ENCODE data around the gene OR4D9. TPM values are rescaled to one million over a fixed set of nuclear protein-coding genes. Genes with fewer than 3 reads are reported as not detected.

OR4D9 gene
- total RNA-seq, 2 experiments from 2014 or later = not detected

DNA sequence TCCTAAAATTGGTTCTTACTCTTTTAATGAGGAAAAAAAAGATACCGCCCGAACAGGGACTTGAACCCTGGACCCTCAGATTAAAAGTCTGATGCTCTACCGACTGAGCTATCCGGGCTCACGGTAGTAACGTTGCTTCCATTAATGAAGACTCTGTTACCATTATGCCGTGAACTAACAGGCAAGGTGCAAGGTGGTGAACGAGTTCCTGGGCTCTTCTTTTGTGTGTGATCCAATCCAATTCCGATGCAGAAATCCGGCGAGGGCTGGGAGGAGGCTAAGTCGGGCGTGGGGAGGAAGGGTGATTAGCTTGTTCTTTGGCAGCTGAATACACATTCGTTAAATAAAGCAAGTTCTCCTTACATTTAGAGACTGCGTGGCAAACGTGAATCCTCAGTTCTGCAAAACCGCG lies 49.0 kb downstream of the OR4D9 start:
- peaks cover 47% of the 10 kb centered on the region for H3K4me1 Mint-ChIP-seq
- CTCF ChIA-PET = interaction anchor here (1.0 to 5.4 kb wide), 4 partner anchors 9 to 55 kb away, joined by 3 to 26 read pairs (median 14); partner anchors contain the start of gene OSBP
- H3K9me3 Mint-ChIP-seq (ENCODE audit: low read depth) = peaks cover 3% of the 10 kb centered on the region
- peak; percentile 81 for DNase-seq
- H3K36me3 Mint-ChIP-seq (ENCODE audit: low read depth) = peaks cover 5% of the 10 kb centered on the region
- intact Hi-C loops (cut with DNase I, micrococcal nuclease) = loop anchor here (1.0 to 2.0 kb wide), 4 partner anchors 10 to 387 kb away; partner anchors contain the start of genes DTX4 (in 1 of the 2), OSBP (in 1 of the 2) and PATL1 (in 1 of the 2)
- peak overlapping the region; percentile 96 for H3K27ac Mint-ChIP-seq
- peak; percentile 30 for ATAC-seq
- H3K27me3 Mint-ChIP-seq = peaks cover 2% of the 10 kb centered on the region
- POLR2A ChIA-PET = interaction anchor here (1.2 to 1.7 kb wide), 2 partner anchors 10 to 109 kb away, joined by 4 to 6 read pairs; partner anchors contain the start of gene PATL1
- peak overlapping the region; percentile 93 for H3K4me3 Mint-ChIP-seq

DNA sequence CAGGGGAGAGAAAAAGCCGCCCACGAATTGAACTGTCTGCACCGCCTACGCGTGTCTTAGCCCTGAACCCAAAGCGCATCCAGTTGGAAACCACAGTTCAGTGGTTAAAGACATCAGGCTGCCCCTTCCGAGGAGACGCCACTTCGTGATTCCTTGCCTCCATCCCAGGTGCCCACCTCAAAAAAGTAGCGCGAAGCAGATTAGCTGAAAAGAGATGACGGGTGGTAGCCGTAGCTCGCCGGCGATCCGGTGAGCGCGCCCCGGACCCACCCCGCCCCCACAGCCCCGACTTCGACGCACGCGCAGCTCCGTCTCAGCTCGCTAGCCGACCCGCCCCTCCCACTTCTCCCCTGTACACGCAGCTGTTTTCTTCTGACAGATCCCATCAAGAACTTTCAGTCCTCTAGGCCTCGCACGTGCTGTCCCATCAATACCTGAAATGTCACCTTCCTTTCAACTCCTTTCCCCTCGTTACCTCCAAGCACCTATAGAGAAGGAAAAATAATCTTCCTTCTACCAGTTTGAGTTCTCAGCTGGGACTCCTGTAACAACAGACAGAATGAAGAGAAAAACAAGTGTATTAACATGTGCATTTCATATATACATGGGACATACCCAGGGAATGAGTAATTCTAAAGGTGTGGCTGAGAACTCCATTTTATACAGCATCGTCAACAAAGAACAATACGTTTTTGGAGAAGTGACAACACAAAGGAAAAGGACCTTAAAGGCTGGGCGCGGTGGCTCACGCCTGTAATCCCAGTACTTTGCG lies 49.5 kb downstream of the OR4D9 start:
- Mint-ChIP-seq H3K36me3 (ENCODE audit: low read depth) (peaks cover 5% of the 10 kb centered on the region), H3K27me3 (peaks cover 2% of the 10 kb centered on the region), H3K4me3 (peak overlapping the region; percentile 93), H3K9me3 (ENCODE audit: low read depth) (peaks cover 3% of the 10 kb centered on the region), H3K27ac (peak overlapping the region; percentile 96), H3K4me1 (peaks cover 41% of the 10 kb centered on the region)
- ATAC-seq (peak; percentile 45), DNase-seq (peak; percentile 93)
- POLR2A ChIA-PET = interaction anchor here (1.2 to 1.7 kb wide), 2 partner anchors 11 to 108 kb away, joined by 4 to 6 read pairs; partner anchors contain the start of gene PATL1
- intact Hi-C loops (cut with DNase I, micrococcal nuclease) = loop anchor here (1.0 to 2.0 kb wide), 4 partner anchors 11 to 388 kb away; partner anchors contain the start of genes DTX4 (in 1 of the 2), OSBP (in 1 of the 2) and PATL1 (in 1 of the 2)
- CTCF ChIA-PET = interaction anchor here (1.0 to 5.4 kb wide), 4 partner anchors 10 to 54 kb away, joined by 3 to 26 read pairs (median 14); partner anchors contain the start of gene OSBP

DNA sequence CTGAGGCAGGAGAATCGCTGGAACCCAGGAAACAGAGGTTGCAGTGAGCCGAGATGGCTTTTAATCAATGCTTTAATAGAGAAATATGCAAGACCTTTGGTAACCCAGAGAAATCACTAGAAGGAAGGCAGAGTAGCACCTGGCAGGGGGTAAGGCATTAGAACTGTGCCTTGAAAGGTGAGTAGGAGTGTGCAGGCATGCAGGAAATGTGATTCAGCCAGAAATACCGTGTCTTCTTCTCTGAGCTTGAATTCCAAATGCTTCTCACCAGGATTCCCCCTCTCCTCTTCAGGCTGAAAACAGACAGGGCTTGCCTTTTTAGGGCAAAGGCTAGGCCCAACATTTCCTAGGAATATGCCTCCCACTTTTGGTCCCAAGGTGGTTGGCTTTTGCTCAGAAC lies 51.0 kb downstream of the OR4D9 start:
- Mint-ChIP-seq H3K9me3 (ENCODE audit: low read depth) (peaks cover 3% of the 10 kb centered on the region), H3K27ac (no peak overlapping the region), H3K4me3 (no peak overlapping the region), H3K36me3 (ENCODE audit: low read depth) (peaks cover 5% of the 10 kb centered on the region), H3K27me3 (peaks cover 2% of the 10 kb centered on the region), H3K4me1 (peaks cover 29% of the 10 kb centered on the region)
- POLR2A ChIA-PET = no interaction called here
- CTCF ChIA-PET = interaction anchor here (0.5 to 4.0 kb wide), 4 partner anchors 11 to 117 kb away, joined by 3 to 22 read pairs (median 4); no protein-coding TSS in a partner anchor
- DNase-seq = no peak
- no peak for ATAC-seq
- intact Hi-C loops (cut with DNase I, micrococcal nuclease) = no loop called here

Other genes with a start within 250 kb of the OR4D9 start
- gene OR5AN1, start 152.6 kb upstream of the OR4D9 start, total RNA-seq = not detected
- gene OR5A2, start 85.1 kb upstream of the OR4D9 start, total RNA-seq = not detected
- not detected for gene OR5A1, start 75.1 kb upstream of the OR4D9 start, total RNA-seq
- not detected for gene OR4D6, start 54.6 kb upstream of the OR4D9 start, total RNA-seq
- not detected for gene OR4D10, start 38.2 kb upstream of the OR4D9 start, total RNA-seq
- not detected for gene OR4D11, start 8.0 kb upstream of the OR4D9 start, total RNA-seq
- gene OSBP, start 104.2 kb downstream of the OR4D9 start, total RNA-seq = 10 to 100 TPM; 37.9 to 44.2 TPM
- gene PATL1, start 157.5 kb downstream of the OR4D9 start, total RNA-seq = 10 to 100 TPM; 59.8 to 88.7 TPM
- not detected for gene OR10V1, start 202.3 kb downstream of the OR4D9 start, total RNA-seq
- 1 to 10 TPM; 5.1 to 5.4 TPM for gene STX3, start 243.8 kb downstream of the OR4D9 start, total RNA-seq